ENCODE results near the gene USP54. TPM values are rescaled to one million over a fixed set of nuclear protein-coding genes. Genes with fewer than 3 reads are reported as not detected.

The USP54 gene
- total RNA-seq, 4 donors from 2014 or later: 54.0 to 83.5 (median 65.8) TPM

DNA sequence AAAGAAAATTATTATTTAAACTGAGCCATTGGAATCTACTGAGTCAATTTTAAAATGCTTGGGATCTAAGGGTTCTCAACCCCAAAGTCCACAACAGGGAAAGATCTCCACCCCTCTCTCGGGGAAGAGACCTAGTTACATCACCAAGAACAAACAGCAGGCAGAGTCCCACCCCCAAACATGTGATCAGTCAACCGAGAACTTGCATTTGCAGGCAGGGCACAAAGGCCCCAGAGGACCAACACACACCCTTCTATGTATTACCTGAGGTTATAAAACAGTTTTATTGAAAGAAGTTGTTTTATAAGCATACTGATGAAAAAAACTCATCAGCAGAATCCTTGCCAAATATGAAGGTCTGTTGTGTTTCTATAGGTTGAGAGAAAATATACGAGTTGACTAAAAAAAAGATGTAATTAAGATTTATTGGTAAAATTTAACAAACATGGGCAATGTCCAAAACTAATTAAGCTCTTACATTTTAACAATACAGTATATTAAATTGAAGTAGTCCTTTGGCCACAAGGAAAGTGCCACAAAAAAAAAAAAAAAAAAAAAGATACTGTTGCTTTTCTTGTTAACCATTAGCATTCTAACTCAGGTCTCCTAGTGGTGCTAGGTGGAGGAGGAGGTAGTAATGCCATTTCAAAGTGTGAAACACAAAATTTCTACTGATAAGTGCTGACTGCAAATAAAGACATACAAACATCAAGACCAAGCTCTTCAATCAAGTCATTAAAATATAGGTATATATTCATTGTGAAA, 975 bp upstream of the USP54 start:
- intact Hi-C loops (cut with DNase I; ENCODE audit: low total_unique reads): no loop called here
- peak in 1 of 2 donors; percentile 62 for DNase-seq (ENCODE audit: low spot score in 2 of 2)
- H3K4me3 ChIP-seq (ENCODE audit: low read depth, poor library complexity, severe bottlenecking): no peak overlapping the region
- TF ChIP-seq, protein P1, sequence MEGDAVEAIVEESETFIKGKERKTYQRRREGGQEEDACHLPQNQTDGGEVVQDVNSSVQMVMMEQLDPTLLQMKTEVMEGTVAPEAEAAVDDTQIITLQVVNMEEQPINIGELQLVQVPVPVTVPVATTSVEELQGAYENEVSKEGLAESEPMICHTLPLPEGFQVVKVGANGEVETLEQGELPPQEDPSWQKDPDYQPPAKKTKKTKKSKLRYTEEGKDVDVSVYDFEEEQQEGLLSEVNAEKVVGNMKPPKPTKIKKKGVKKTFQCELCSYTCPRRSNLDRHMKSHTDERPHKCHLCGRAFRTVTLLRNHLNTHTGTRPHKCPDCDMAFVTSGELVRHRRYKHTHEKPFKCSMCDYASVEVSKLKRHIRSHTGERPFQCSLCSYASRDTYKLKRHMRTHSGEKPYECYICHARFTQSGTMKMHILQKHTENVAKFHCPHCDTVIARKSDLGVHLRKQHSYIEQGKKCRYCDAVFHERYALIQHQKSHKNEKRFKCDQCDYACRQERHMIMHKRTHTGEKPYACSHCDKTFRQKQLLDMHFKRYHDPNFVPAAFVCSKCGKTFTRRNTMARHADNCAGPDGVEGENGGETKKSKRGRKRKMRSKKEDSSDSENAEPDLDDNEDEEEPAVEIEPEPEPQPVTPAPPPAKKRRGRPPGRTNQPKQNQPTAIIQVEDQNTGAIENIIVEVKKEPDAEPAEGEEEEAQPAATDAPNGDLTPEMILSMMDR (IDR thresholded peaks at IDR 0.05): no peak
- TF ChIP-seq POLR2A (IDR thresholded peaks at IDR 0.05): no peak
- 26 to 39% methylated on average over 3 of the region's 3 CpGs for WGBS, 2 donors

DNA sequence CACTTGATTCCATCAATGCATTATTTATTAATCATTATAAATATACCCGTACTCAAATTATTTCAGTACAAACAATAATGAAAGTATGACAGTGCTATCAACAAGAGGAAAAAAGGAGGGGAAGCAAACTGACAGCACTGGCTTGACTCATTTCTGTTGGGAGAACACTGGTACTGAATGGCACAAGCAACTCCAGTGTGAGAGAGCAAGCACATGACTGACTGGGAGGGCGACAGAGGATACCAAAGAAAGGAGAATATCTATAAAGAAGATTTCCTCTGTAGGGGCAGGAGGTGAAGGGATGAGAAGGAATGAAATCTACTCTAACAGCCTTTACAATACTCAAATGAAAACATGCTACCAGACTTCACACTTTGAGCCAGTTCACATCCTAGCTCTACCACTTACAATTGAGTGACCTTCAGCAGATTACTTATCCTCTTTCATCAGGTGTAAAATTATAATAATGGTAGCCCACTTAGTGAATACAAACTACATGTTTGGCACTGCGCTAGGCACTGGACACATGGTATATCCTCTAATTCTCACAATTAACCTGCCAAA, 1.5 kb downstream of the USP54 start:
- no peak for TF ChIP-seq POLR2A (IDR thresholded peaks at IDR 0.05)
- TF ChIP-seq, protein P1 (IDR thresholded peaks at IDR 0.05): no peak
- no peak for DNase-seq (ENCODE audit: low spot score in 2 of 2)
- intact Hi-C loops (cut with DNase I; ENCODE audit: low total_unique reads): no loop called here
- H3K4me3 ChIP-seq (ENCODE audit: low read depth, poor library complexity, severe bottlenecking): no peak overlapping the region
- WGBS, 2 donors: 79 to 90% methylated on average over 3 of the region's 3 CpGs

DNA sequence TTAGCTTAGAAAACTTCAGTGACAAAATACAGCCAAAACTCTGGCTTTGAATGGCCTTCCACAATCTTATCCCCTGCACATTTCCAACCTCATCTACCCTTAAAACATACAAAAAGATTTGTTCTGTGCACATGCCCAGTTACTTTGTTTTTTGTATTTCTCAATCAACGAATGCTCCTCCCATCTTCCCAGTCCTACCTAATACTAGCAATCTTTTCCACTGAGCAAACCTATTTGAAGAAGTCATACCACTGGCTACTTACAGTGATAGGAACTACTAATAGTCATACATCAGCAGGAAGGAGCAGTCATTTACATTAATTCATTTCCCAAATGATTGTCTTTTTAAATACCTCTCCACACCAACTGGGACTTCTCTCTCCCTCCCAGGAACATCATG, 2.5 kb downstream of the USP54 start:
- no peak for DNase-seq (ENCODE audit: low spot score in 2 of 2)
- intact Hi-C loops (cut with DNase I; ENCODE audit: low total_unique reads): no loop called here
- no peak for TF ChIP-seq POLR2A (IDR thresholded peaks at IDR 0.05)
- TF ChIP-seq, protein P1 (IDR thresholded peaks at IDR 0.05): no peak
- WGBS, 2 donors: 94 to 96% methylated on average over 1 of the region's 1 CpG
- H3K4me3 ChIP-seq (ENCODE audit: low read depth, poor library complexity, severe bottlenecking): no peak overlapping the region

DNA sequence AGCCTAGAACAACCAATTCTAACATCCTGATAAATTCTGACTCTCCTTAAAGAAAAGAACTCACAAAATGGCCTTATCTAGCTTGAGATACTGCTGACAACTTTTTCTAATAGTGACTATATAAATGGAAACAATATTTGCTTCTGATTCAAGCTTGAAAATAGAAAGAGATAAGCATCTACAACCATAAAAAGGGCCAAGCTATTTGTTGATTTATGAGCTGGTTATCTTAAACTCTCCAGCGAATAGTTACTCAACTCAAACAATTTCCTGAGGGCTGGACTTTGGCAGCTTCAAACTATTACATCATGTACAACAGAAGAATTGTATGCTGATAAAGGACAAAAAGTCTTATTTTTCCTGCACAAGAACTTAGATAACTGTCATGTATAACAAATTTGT, 4.6 kb downstream of the USP54 start:
- 2 to 4% methylated on average over 1 of the region's 1 CpG for WGBS, 2 donors
- H3K4me3 ChIP-seq (ENCODE audit: low read depth, poor library complexity, severe bottlenecking): no peak overlapping the region
- TF ChIP-seq, protein P1 (IDR thresholded peaks at IDR 0.05): no peak
- no peak for TF ChIP-seq POLR2A (IDR thresholded peaks at IDR 0.05)
- DNase-seq (ENCODE audit: low spot score in 2 of 2): peak in 1 of 2 donors; percentile 38
- intact Hi-C loops (cut with DNase I; ENCODE audit: low total_unique reads): no loop called here

DNA sequence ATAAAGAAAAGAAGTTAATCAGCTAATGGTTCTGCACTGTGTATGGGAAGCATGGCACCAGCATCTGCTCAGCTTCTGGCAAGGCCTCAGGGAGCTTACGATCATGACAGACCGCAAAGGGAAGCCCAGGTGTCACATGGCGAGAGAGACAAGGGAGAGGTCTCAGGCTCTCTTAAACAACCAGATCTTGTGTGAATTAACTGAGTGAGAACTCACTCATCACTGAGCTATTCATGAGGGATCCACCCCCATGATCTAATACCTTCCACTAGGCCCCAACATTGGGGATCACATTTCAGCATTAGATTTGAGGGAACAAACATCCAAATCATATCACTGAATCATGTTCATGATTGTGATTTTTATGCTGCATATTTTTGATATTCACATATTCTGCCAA, 5.8 kb downstream of the USP54 start:
- TF ChIP-seq, protein P1 (IDR thresholded peaks at IDR 0.05): no peak
- no peak for TF ChIP-seq POLR2A (IDR thresholded peaks at IDR 0.05)
- H3K4me3 ChIP-seq (ENCODE audit: low read depth, poor library complexity, severe bottlenecking): no peak overlapping the region
- no peak for DNase-seq (ENCODE audit: low spot score in 2 of 2)
- WGBS, 2 donors: 90 to 92% methylated on average over 3 of the region's 3 CpGs
- intact Hi-C loops (cut with DNase I; ENCODE audit: low total_unique reads): no loop called here

All from lower leg skin (tissue), 4 donors.